K562 (cell line): ENCODE data around the gene DENND2A. TPM values are rescaled to one million over a fixed set of nuclear protein-coding genes. Genes with fewer than 3 reads are reported as not detected.

Source experiments
- ATAC-seq: fragments of 200-7000 bp; cut with Tn5 transposase; 3 replicates; pipeline ENCODE4 v1.9.1; 2020; ENCODE audit warnings: moderate library complexity
- BruUV-seq: library from RNA; stranded (reverse); fragments of 400-500 nt; replicated peaks from 2 replicates; lab custom pipeline; 2021; lab: Mats Ljungman, UMichigan
- CTCF ChIA-PET: fragments of 300-600 bp; formaldehyde crosslinking; extraction: SDS; loops from one replicate; lab custom pipeline; 2021; ENCODE audit warnings: low intra/inter-chr PET ratio; lab: Yijun Ruan, JAX
- POLR2A ChIA-PET: fragments of 300-600, 350-650 bp; sonication (Branson Sonifier 250); formaldehyde crosslinking; extraction: SDS; loops from one replicate; lab custom pipeline; 2021; ENCODE audit warnings: antibody characterized with exemption, inconsistent platforms; lab: Yijun Ruan, JAX
- DNase-seq, 4 experiments: peaks; one replicate each; pipeline versions ENCODE4 v3.0.0 to v3.0.0-alpha.2; 2011 to 2018; ENCODE audit warnings: low spot score in 3 of 4, mixed read lengths in 3 of 4; ENCODE audit errors: extremely low read depth in 1 of 4
- FAIRE-seq: peaks from 2 replicates; lab custom pipeline; 2011; peaks lifted over from hg19 to GRCh38; lab: Jason Lieb, UNC
- H2AFZ ChIP-seq: 2 replicates; pipeline ENCODE4 v1.6.0; 2011; ENCODE audit warnings: low read depth, low read length, control low read depth, inconsistent platforms
- H3K27ac ChIP-seq: fragments of 200-600 bp; 3 replicates; pipeline ENCODE4 v1.8.0; 2011; ENCODE audit warnings: low read depth, mild to moderate bottlenecking, control low read depth, inconsistent platforms, low read length, moderate library complexity, mixed read lengths; ENCODE audit errors: extremely low read depth
- H3K27me3 ChIP-seq, 2 experiments: fragments of 300-600 bp in 1 of 2; 2 replicates in 1 of 2; 3 replicates in 1 of 2; pipeline versions ENCODE4 v1.6.0 to v1.8.0; 2011; ENCODE audit warnings: inconsistent platforms in 2 of 2, low read length in 2 of 2, mild to moderate bottlenecking in 1 of 2, mixed read lengths in 1 of 2, moderate library complexity in 1 of 2; ENCODE audit not compliant: control insufficient read depth in 2 of 2, insufficient read depth in 2 of 2
- H3K36me3 ChIP-seq: fragments of 300-600 bp; 3 replicates; pipeline ENCODE4 v1.8.0; 2011; ENCODE audit warnings: mild to moderate bottlenecking, low read length, inconsistent platforms; ENCODE audit not compliant: control insufficient read depth, insufficient read depth
- H3K4me1 ChIP-seq, 2 experiments: fragments of 200-600 bp in 1 of 2; replicated peaks in 1 of 2; 2 replicates in 1 of 2; 3 replicates in 1 of 2; pipeline versions ENCODE4 v1.5.1 to v1.8.0; 2011; ENCODE audit warnings: inconsistent platforms in 2 of 2, low read length in 2 of 2, mild to moderate bottlenecking in 1 of 2, mixed read lengths in 1 of 2, moderate library complexity in 1 of 2; ENCODE audit not compliant: control insufficient read depth in 2 of 2, insufficient read depth in 2 of 2
- H3K4me2 ChIP-seq: 2 replicates; pipeline ENCODE4 v1.6.1; 2011; ENCODE audit warnings: low read length, control low read depth, inconsistent platforms, mixed read lengths; ENCODE audit not compliant: insufficient read depth
- H3K4me3 ChIP-seq: fragments of 200-600 bp; sonication (generic), shearing (Covaris generic); 2 replicates; pipeline ENCODE4 v1.5.1; 2016; ENCODE audit warnings: control low read depth, inconsistent platforms
- H3K79me2 ChIP-seq: fragments of 200-600 bp; 3 replicates; pipeline ENCODE4 v1.8.0; 2011; ENCODE audit warnings: low read length, inconsistent platforms; ENCODE audit not compliant: control insufficient read depth, insufficient read depth
- H3K9ac ChIP-seq, 2 experiments: 2 replicates each; pipeline versions ENCODE4 v1.6.0 to v1.6.1; 2011; ENCODE audit warnings: low read depth in 2 of 2, low read length in 2 of 2, control low read depth in 1 of 2, inconsistent platforms in 1 of 2, mild to moderate bottlenecking in 1 of 2, mixed read lengths in 1 of 2; ENCODE audit not compliant: insufficient read depth in 1 of 2
- H3K9me1 ChIP-seq: one replicate; pipeline ENCODE4 v1.6.0; 2011; ENCODE audit warnings: inconsistent platforms, mild to moderate bottlenecking, low read length, moderate library complexity; ENCODE audit not compliant: control insufficient read depth, insufficient read depth
- H3K9me3 ChIP-seq: replicated peaks from 2 replicates; pipeline ENCODE4 v1.5.1; 2011; ENCODE audit warnings: low read depth, low read length, inconsistent platforms; ENCODE audit not compliant: control insufficient read depth, insufficient read depth
- H4K20me1 ChIP-seq: replicated peaks from 2 replicates; pipeline ENCODE4 v1.6.1; 2011; ENCODE audit warnings: low read length, inconsistent platforms, mixed read lengths; ENCODE audit not compliant: control insufficient read depth, insufficient read depth
- EZH2 ChIP-seq: IDR thresholded peaks from 2 replicates; pipeline ENCODE4 v1.6.1; 2012; ENCODE audit warnings: low read depth, mild to moderate bottlenecking, inconsistent platforms, low read length, borderline replicate concordance
- MNT ChIP-seq, 2 experiments: fragments of 450-650 bp; conservative IDR thresholded peaks; 2 replicates each; pipeline ENCODE4 v1.6.1; 2017; ENCODE audit warnings: mild to moderate bottlenecking in 2 of 2, moderate library complexity in 2 of 2
- ZFX ChIP-seq: sonication (generic); formaldehyde crosslinking; IDR thresholded peaks from 2 replicates; pipeline ENCODE4 v1.8.0; 2022; ENCODE audit warnings: mild to moderate bottlenecking, missing genetic modification reagents, moderate library complexity
- ZNF165 ChIP-seq: fragments of 250-450 bp; sonication (Bioruptor Pico); IDR thresholded peaks from 2 replicates; pipeline ENCODE4 v1.4.0; 2020; ENCODE audit warnings: borderline replicate concordance
- WGBS: fragments of 100-300 bp; shearing (Covaris generic); methylation state at CpG from one replicate; pipeline ENCODE4 v1.1.6; 2016; ENCODE audit warnings: low coverage, mixed read lengths; ENCODE audit not compliant: insufficient coverage; ENCODE audit errors: missing lambda C conversion rate; 5-methylcytosine and 5-hydroxymethylcytosine counted together
- in situ Hi-C: fragments of 300-500 bp; cut with MboI; formaldehyde crosslinking; loops from 4 replicates; pipeline ENCODE4 v1.15.0; 2018; ENCODE audit warnings: inconsistent platforms, mixed read lengths
- intact Hi-C: fragments of 100-400 bp; cut with micrococcal nuclease; formaldehyde crosslinking; loops from 2 replicates; pipeline ENCODE4 v1.14.2; 2022
- polyA plus RNA-seq, 8 experiments: library from polyadenylated mRNA; depleted of rRNA in 4 of 8; stranded (reverse) in 5 of 8; unstranded in 3 of 8; fragments of >200 nt; fragmentation: Nextera tagmentation in 2 of 8; fragmentation: Illumina TruSeq in 1 of 8; extraction: Ambion mirVana in 2 of 8; extraction: Trizol in 1 of 8; gene quantifications; 2 replicates each; pipeline versions ENCODE4 v1.2.1 to v1.2.3, GENCODE V29; 2011 to 2014; ENCODE audit warnings: inconsistent platforms in 1 of 8, missing spikeins in 1 of 8
- total RNA-seq, 7 experiments: library from RNA; depleted of rRNA in 6 of 7; stranded (reverse); fragments of >200 nt in 6 of 7; fragmentation: Illumina TruSeq in 2 of 7; extraction: Trizol in 2 of 7; gene quantifications; 2 replicates each; pipeline versions ENCODE4 v1.2.1 to v1.2.3, GENCODE V29; 2011 to 2021; ENCODE audit warnings: low replicate concordance in 1 of 7

Gene DENND2A
- total and polyA plus RNA-seq, 9 of the 15 experiments (the other 6 are each of a cell fraction or from before 2014, with no cell fraction given), result not detected

GRCh38 chr7:140591180-140591902 is 49.3 kb downstream of the DENND2A start (continued):
- no peak for TF ChIP-seq MNT (conservative IDR thresholded peaks at IDR 0.05)

GRCh38 chr7:140587243-140587642 is 53.4 kb downstream of the DENND2A start:
- ATAC-seq (no peak; the same call in 2 of the 3 replicates), FAIRE-seq (no peak)
- Histone ChIP-seq H2AFZ (no peak overlapping the region), H3K79me2 (no peaks in the 10 kb centered on the region), H3K36me3 (no peaks in the 10 kb centered on the region)
- CTCF ChIA-PET, result no interaction called here
- in situ Hi-C loops, result no loop called here
- TF ChIP-seq ZNF165 (CRISPR knock-in tag) (no peak), ZFX (CRISPR knock-in tag) (no peak), EZH2 (0 out of 2 replicates have a peak, but pooled peaks have one; percentile 58)
- TF ChIP-seq, all 486 proteins: peak for 1
- no TSS peak for BruUV-seq
- POLR2A ChIA-PET, result interaction anchor here (2.0 kb wide), 1 partner anchor 9 kb away, joined by 9 read pairs; no protein-coding TSS in a partner anchor
- no peak for DNase-seq
- Histone ChIP-seq H3K9ac (no peak overlapping the region; a peak in 1 of 4 replicates), H3K9me1 (no peaks in the 10 kb centered on the region), H3K4me3 (no peak overlapping the region), H3K4me1 (no peaks in the 10 kb centered on the region), H3K27me3 (peaks cover 47 to 77% of the 10 kb centered on the region in 2 experiments), H3K9me3 (no peaks in the 10 kb centered on the region), H3K4me2 (no peak overlapping the region), H4K20me1 (no peaks in the 10 kb centered on the region; the same call in 1 of the 2 replicates), H3K27ac (no peak overlapping the region)
- WGBS, result 0% methylated on average over 9 of the region's 9 CpGs
- intact Hi-C loops, result no loop called here
